AG10803 (cell line): ENCODE data around the gene SBNO2.

Experiments used
- DNase-seq: peaks from one replicate; pipeline ENCODE4 v3.0.0; 2010; ENCODE audit warnings: low read depth
- H3K4me3 ChIP-seq: 2 replicates; pipeline ENCODE4 v1.5.1; 2011; ENCODE audit warnings: mild to moderate bottlenecking, low read length, control low read depth
- TF ChIP-seq, protein P1 (sequence below): conservative IDR thresholded peaks from 2 replicates; pipeline ENCODE4 v1.5.1; 2011; ENCODE audit warnings: mild to moderate bottlenecking, low read length, control low read depth, inconsistent platforms

The SBNO2 gene

DNA sequence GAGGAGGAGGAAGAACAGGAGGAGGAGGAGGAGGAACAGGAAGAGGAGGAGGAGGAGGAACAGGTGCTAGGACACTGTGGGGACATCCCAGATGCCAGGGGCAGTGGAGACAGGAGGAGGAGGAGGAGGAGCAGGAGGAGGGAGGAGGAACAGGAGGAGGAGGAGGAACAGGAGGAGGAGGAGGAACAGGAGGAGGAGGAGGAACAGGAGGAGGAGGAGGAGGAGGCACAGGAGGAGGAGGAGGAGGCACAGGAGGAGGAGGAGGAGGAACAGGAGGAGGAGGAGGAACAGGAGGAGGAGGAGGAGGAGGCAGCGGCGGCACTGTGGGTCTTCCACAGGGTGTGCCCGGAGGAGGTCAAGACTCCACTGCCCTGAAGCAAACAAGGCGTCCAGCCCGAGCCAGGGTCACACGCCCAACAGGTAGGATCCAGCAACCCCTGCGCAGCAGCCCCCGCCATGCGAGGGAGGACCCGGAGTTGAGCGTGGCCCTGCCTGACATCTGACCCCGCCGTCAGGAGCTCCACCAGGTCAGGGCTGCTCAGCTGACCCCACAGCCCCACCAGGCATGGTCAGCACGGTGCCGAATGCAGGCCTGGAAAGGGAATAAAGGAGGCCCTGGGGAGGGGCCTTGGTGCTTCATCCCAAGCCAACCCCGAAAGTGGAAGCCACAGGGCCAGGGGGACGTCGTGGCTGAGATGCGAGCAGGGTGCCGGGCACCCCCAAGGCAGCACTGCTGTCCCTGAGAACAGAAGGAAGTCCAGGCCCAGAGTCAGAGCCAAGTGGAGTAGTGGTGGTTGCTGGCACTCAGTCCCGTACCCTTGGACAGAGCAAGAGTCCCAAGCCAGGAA lies 9.2 kb downstream of the SBNO2 start:
- TF ChIP-seq, protein P1, sequence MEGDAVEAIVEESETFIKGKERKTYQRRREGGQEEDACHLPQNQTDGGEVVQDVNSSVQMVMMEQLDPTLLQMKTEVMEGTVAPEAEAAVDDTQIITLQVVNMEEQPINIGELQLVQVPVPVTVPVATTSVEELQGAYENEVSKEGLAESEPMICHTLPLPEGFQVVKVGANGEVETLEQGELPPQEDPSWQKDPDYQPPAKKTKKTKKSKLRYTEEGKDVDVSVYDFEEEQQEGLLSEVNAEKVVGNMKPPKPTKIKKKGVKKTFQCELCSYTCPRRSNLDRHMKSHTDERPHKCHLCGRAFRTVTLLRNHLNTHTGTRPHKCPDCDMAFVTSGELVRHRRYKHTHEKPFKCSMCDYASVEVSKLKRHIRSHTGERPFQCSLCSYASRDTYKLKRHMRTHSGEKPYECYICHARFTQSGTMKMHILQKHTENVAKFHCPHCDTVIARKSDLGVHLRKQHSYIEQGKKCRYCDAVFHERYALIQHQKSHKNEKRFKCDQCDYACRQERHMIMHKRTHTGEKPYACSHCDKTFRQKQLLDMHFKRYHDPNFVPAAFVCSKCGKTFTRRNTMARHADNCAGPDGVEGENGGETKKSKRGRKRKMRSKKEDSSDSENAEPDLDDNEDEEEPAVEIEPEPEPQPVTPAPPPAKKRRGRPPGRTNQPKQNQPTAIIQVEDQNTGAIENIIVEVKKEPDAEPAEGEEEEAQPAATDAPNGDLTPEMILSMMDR: no peak
- H3K4me3 ChIP-seq: no peak overlapping the region
- DNase-seq: no peak

DNA sequence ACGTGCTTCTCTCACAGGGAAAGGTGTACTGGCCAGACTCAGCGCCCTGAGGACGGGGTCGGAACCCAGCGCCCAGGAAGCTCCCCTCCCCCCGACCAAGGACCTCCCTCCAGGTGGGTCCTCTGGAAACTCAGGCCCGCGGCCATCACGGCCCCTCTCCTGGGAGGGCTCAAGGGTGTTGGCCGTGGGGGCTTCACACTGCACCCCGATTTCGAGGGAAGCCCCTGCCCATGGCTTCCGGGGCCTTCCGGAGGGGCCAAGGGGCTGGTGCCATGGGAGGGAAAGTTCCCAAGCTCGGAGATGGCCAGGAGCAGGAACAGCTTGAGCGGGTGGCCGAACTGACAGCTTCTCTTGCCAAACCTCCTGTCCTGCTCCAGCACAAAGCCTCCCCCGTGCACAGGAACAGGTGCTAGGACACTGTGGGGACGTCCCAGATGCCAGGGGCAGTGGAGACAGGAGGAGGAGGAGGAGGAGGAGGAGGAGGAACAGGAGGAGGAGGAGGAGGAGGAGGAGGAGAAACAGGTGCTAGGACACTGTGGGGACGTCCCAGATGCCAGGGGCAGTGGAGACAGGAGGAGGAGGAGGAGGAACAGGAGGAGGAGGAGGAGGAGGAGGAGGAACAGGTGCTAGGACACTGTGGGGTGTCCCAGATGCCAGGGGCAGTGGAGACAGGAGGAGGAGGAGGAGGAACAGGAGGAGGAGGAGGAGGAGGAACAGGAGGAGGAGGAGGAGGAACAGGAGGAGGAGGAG lies 10.0 kb downstream of the SBNO2 start:
- H3K4me3 ChIP-seq: no peak overlapping the region
- no peak for DNase-seq
- TF ChIP-seq, protein P1: no peak

DNA sequence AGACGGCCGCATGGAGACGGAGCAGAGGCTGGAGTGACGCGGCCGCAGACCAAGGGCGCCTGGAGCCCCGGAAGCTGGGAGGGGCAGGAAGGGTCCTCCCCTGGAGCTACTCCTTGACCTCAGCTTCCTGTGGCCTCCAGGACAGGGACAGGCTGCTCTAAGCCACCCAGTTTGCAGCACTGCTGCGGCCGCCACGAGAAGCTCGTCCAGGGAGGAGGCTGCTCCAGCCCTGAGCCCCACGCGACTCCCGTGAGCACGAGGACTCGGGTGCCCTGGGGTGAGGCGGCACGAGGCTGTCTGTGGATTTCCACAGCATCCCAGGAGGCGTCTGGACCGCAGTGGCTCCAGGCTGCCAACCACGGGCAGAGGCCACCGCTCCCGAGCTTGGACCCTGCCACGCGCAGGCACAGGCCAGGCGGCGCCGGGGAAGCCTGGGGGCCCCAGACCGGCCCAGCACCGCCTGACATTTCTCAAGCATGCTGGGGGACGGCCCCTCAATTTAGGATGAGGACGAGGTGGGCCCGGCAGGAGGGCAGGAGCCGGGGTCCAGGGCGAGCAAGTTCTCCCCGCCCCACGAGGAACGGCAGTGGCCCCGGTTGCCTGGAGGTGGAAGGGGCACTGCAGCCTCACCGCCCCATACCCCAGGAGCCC lies 10.7 kb downstream of the SBNO2 start:
- no peak overlapping the region for H3K4me3 ChIP-seq
- DNase-seq: no peak
- TF ChIP-seq, protein P1: no peak

DNA sequence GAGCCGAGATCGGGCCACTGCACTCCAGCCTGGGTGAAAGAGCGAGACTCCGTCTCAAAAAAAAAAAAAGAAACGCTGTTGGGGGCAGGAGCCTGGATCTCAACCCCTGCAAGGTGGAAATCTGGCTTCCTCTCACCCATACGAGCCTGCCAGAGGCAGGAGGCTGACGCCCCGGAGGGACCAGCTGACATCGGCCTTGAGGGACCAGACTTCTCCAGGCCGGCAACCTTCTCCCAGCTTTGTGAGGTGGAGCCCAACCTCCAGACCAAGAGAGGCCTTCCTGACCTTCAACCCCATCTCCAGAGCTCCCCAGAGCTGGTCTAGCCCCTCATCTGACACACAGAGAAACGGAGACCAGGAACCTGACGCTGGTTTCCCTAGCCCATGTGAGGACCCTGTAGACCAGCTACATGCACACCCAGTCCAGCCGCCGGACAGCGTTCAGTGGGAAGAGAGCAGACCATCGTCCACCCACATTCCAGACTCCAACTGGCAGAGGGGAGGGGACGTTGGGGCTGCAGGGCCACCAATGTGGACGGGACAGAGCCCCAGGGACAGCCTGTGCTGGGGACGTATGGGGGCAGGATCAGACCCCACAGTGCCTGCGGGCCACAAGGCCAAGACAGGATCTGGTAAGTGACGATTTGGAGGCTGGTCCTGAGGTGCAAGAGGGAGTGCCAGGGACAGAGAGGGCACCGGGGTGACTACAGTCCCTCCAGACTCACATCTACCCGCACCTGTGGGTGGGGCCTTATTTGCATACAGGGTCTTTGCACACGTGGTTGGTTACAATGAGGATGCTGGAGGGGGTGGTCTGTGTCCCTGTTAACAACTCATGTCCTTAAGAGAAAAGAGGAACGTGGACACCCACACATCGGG lies 11.4 kb downstream of the SBNO2 start:
- TF ChIP-seq, protein P1: no peak
- no peak for DNase-seq
- H3K4me3 ChIP-seq: no peak overlapping the region

DNA sequence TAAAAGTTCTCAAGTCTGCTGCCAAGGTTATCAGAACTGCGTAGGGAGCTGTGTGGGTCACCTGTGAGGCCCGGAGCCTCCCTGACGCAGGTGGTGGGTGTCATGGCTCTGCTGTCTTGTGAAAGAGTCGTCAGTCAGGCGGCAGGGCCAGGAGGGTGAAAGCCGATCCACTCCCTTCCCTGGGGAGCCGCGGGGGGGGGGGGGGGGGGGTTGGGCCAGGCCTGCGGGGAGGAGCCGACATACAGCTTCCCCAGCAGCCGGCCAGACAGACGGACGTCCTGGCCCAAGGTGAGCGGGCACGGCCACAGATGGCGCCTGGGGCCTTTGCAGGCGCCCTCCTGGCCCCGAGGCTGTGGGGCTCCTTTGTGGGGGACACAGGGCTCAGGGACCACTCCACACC lies 12.4 kb downstream of the SBNO2 start:
- H3K4me3 ChIP-seq: no peak overlapping the region
- TF ChIP-seq, protein P1: no peak
- no peak for DNase-seq

DNA sequence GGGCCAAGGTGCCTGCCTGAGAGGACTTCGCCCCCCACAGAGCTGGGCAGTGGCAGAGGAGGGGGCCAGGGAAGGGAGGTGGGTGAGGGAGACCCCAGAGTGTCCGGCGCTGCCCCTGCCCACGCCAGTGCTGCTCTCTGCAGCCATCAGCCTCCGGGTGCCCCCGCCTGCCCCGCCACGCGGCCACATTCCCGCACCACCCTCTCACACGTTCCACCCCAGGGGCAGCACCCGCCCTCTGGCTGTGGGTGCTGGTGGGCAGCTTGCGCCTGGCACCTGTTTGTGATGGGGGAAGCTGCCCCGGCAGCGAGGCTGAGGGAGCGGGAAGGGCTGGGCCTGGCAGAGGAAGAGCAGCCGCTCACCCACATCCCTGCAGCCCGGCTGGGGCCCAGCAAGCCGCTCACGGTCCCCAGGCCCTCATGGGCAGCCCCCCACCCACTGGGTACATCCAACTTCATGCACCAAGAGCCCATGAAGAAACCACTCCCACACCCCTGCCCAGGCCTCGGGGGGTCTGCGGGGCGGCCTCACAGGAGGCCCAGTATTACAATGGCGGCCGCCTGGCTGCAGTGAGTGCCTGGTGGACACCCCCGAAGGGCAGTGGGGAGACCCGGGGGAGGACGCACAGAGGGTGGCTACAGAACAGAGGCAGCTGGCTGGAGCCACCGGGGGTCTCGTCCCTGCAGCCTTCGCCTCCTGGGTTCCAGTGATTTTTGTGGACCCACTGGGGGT lies 14.0 kb downstream of the SBNO2 start:
- DNase-seq: no peak
- no peak overlapping the region for H3K4me3 ChIP-seq
- TF ChIP-seq, protein P1: no peak
